SU-DHL-6 (cell line): Measurements from ENCODE around the gene TBC1D8.

Experiments used
- H2AFZ ChIP-seq: fragments of 200-600 bp; sonication (generic); 2 replicates; pipeline ENCODE4 v1.6.1; 2014; ENCODE audit warnings: low read depth, mild to moderate bottlenecking, moderate library complexity, mixed read lengths, antibody characterized with exemption, low read length; ENCODE audit not compliant: severe bottlenecking
- H3F3A ChIP-seq: fragments of 200-600 bp; shearing (Covaris generic); 2 replicates; pipeline ENCODE4 v1.6.0; 2016; ENCODE audit warnings: antibody characterized with exemption, mild to moderate bottlenecking; ENCODE audit not compliant: insufficient read depth
- H3K27ac ChIP-seq: fragments of 200-600 bp; sonication (generic); 2 replicates; pipeline ENCODE4 v1.5.1; 2016; ENCODE audit warnings: low read depth, mild to moderate bottlenecking, low read length, moderate library complexity, mixed read lengths
- H3K27me3 ChIP-seq: fragments of 200-600 bp; sonication (generic), shearing (Covaris generic); 2 replicates; pipeline ENCODE4 v1.6.0; 2014; ENCODE audit warnings: mild to moderate bottlenecking, low read length
- H3K36me3 ChIP-seq: fragments of 200-600 bp; sonication (generic); 2 replicates; pipeline ENCODE4 v1.6.1; 2014; ENCODE audit warnings: mild to moderate bottlenecking, low read length, mixed read lengths
- H3K4me2 ChIP-seq: fragments of 300-600, 200-600 bp; shearing (Covaris generic), sonication (generic); 2 replicates; pipeline ENCODE4 v1.6.0; 2014; ENCODE audit warnings: low read length, low read depth, mild to moderate bottlenecking; ENCODE audit not compliant: poor library complexity, severe bottlenecking
- H3K4me3 ChIP-seq: fragments of 200-600 bp; sonication (generic); 2 replicates; pipeline ENCODE4 v1.5.1; 2014; ENCODE audit warnings: antibody characterized with exemption, low read length, mild to moderate bottlenecking, mixed read lengths; ENCODE audit not compliant: insufficient read depth, poor library complexity, severe bottlenecking
- H3K79me2 ChIP-seq: fragments of 200-600 bp; sonication (generic); 2 replicates; pipeline ENCODE4 v1.6.1; 2014; ENCODE audit warnings: mild to moderate bottlenecking, low read length, moderate library complexity; ENCODE audit not compliant: insufficient read depth
- H3K9ac ChIP-seq: fragments of 200-600 bp; sonication (generic); 2 replicates; pipeline ENCODE4 v1.7.0; 2014; ENCODE audit warnings: mild to moderate bottlenecking, low read length
- H3K9me2 ChIP-seq: fragments of 200-600 bp; sonication (generic); replicated peaks from 2 replicates; pipeline ENCODE4 v1.6.1; 2014; ENCODE audit warnings: low read length; ENCODE audit not compliant: insufficient read depth
- H3K9me3 ChIP-seq: fragments of 200-600 bp; sonication (generic); 2 replicates; pipeline ENCODE4 v1.6.1; 2014; ENCODE audit warnings: low read length, mixed read lengths; ENCODE audit not compliant: insufficient read depth
- H4K20me1 ChIP-seq: fragments of 200-600 bp; sonication (generic); 2 replicates; pipeline ENCODE4 v1.6.1; 2014; ENCODE audit warnings: low read depth, mild to moderate bottlenecking, antibody characterized with exemption, low read length, moderate library complexity, mixed read lengths
- CTCF ChIP-seq: fragments of 200-600 bp; sonication (generic); IDR thresholded peaks from one replicate; pipeline ENCODE4 v1.5.1; 2017; ENCODE audit warnings: antibody characterized with exemption, mild to moderate bottlenecking, low read length, moderate library complexity; ENCODE audit not compliant: insufficient read depth, poor library complexity, severe bottlenecking
- EZH2phosphoT487 ChIP-seq: fragments of 200-600 bp; sonication (generic), shearing (Covaris generic); conservative IDR thresholded peaks from 2 replicates; pipeline ENCODE4 v1.6.1; 2018; ENCODE audit warnings: mild to moderate bottlenecking, antibody characterized with exemption, low read length, moderate library complexity, mixed read lengths

The TBC1D8 gene

GRCh38 chr2:101139495-101139894, 11.7 kb downstream of the TBC1D8 start:
- Histone ChIP-seq H3K79me2 (no peaks in the 10 kb centered on the region), H3K27me3 (no peaks in the 10 kb centered on the region), H3K9me3 (no peaks in the 10 kb centered on the region), H3K36me3 (no peaks in the 10 kb centered on the region), H4K20me1 (no peaks in the 10 kb centered on the region), H3K4me2 (no peak overlapping the region), H3K9ac (no peak overlapping the region), H3F3A (no peaks in the 10 kb centered on the region), H2AFZ (no peak overlapping the region), H3K4me3 (no peak overlapping the region), H3K9me2 (no peaks in the 10 kb centered on the region), H3K27ac (no peak overlapping the region)
- TF ChIP-seq EZH2phosphoT487 (no peak), CTCF (no peak)

- Histone ChIP-seq H3K27me3 (no peaks in the 10 kb centered on the region), H3F3A (no peaks in the 10 kb centered on the region), H3K4me2 (no peak overlapping the region), H3K9ac (no peak overlapping the region), H3K9me3 (no peaks in the 10 kb centered on the region), H3K9me2 (no peaks in the 10 kb centered on the region), H3K4me3 (no peak overlapping the region), H3K79me2 (no peaks in the 10 kb centered on the region), H3K36me3 (no peaks in the 10 kb centered on the region), H2AFZ (no peak overlapping the region), H3K27ac (no peak overlapping the region), H4K20me1 (no peaks in the 10 kb centered on the region)
- TF ChIP-seq EZH2phosphoT487 = no peak
- no peak for TF ChIP-seq CTCF
Measured at GRCh38 chr2:101135412-101136296, 15.5 kb downstream of the TBC1D8 start.

GRCh38 chr2:101133492-101134100, 17.6 kb downstream of the TBC1D8 start:
- Histone ChIP-seq H3F3A (no peaks in the 10 kb centered on the region), H3K9me2 (no peaks in the 10 kb centered on the region), H3K27ac (no peak overlapping the region), H3K9ac (no peak overlapping the region), H3K4me2 (no peak overlapping the region), H3K79me2 (no peaks in the 10 kb centered on the region), H4K20me1 (no peaks in the 10 kb centered on the region), H3K9me3 (no peaks in the 10 kb centered on the region), H2AFZ (no peak overlapping the region), H3K27me3 (no peaks in the 10 kb centered on the region), H3K4me3 (no peak overlapping the region), H3K36me3 (no peaks in the 10 kb centered on the region)
- TF ChIP-seq EZH2phosphoT487 = no peak
- TF ChIP-seq CTCF = no peak
